Breast epithelium (tissue), 4 donors: ENCODE measurements around the gene KIAA0825. TPM values are rescaled to one million over a fixed set of nuclear protein-coding genes. Genes with fewer than 3 reads are reported as not detected.

Source experiments
- DNase-seq, 2 donors: peaks; one replicate each; pipeline ENCODE4 v3.0.0-alpha.2; 2019; ENCODE audit warnings: low spot score in 2 of 2
- H3K27ac ChIP-seq, 2 donors: fragments of 200-600 bp; sonication (generic) in 1 of 2; one replicate each; pipeline ENCODE4 v1.5.1; 2016 to 2019; ENCODE audit warnings: mild to moderate bottlenecking in 1 of 2
- H3K27me3 ChIP-seq, 2 donors: fragments of 200-600 bp; sonication (generic) in 1 of 2; one replicate each; pipeline versions ENCODE4 v1.5.1 to v1.6.0; 2017 to 2019; ENCODE audit warnings: control low read depth in 1 of 2, mild to moderate bottlenecking in 1 of 2
- H3K36me3 ChIP-seq: fragments of 200-600 bp; one replicate; pipeline ENCODE4 v1.5.1; 2019
- H3K4me1 ChIP-seq, 2 donors: fragments of 200-600 bp; sonication (generic); one replicate each; pipeline ENCODE4 v1.5.1; 2016 to 2019; ENCODE audit warnings: control low read depth in 1 of 2
- H3K4me3 ChIP-seq, 3 donors: fragments of 200-600 bp; sonication (generic); 1 replicate in 2 of 3; 2 replicates in 1 of 3; pipeline ENCODE4 v1.5.1; 2016 to 2019; ENCODE audit warnings: mild to moderate bottlenecking in 3 of 3, moderate library complexity in 2 of 3
- H3K9me3 ChIP-seq, 2 donors: fragments of 200-600 bp; sonication (generic) in 1 of 2; one replicate each; pipeline ENCODE4 v1.5.1; 2016 to 2019; ENCODE audit warnings: control low read depth in 1 of 2
- POLR2A ChIP-seq: fragments of 450-650 bp; IDR thresholded peaks from one replicate; pipeline ENCODE4 v1.6.1; 2016; ENCODE audit warnings: antibody characterized with exemption, mild to moderate bottlenecking, moderate library complexity
- POLR2AphosphoS5 ChIP-seq, 3 donors: sonication (generic); formaldehyde crosslinking; IDR thresholded peaks; one replicate each; pipeline ENCODE4 v1.6.1; 2017; ENCODE audit warnings: antibody characterized with exemption in 3 of 3
- intact Hi-C: fragments of 100-400 bp; cut with DNase I; formaldehyde crosslinking; loops from one replicate; pipeline ENCODE4 v1.15.1; 2023; ENCODE audit warnings: low total_unique reads
- total RNA-seq, 3 donors: library from RNA; depleted of rRNA; stranded (reverse); fragments of >200 nt; gene quantifications; one replicate each; pipeline ENCODE4 v1.1.0, GENCODE V29; 2016
- TF ChIP-seq, protein P1 (sequence below), 3 donors: fragments of 450-650 bp; IDR thresholded peaks; one replicate each; pipeline ENCODE4 v1.5.1; 2016 to 2017; ENCODE audit warnings: antibody characterized with exemption in 3 of 3, mild to moderate bottlenecking in 3 of 3, moderate library complexity in 3 of 3

KIAA0825 gene
- total RNA-seq, 3 donors from 2014 or later = 5.9 to 15.5 (median 7.9) TPM

DNA sequence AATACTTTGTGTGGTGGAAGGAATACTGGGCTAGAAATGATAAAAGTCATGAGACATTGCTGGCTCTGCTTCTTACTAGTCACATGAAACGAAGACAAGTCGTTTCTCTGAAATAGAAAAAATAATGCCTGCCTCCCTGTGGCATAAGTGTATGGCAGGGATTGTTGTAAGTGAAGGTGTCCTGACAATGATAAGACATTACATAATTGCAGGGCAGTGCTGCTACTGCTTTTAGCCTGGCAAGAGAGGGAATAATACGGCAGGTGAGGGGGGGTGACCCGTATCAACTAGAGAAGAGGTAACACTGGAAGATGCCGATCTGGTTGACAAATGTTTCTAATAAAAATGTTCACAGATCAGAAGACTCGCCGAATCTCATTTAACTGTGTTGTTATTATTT is 314.3 kb downstream of the KIAA0825 start:
- DNase-seq = no peak
- H3K9me3 ChIP-seq = no peaks in the 10 kb centered on the region
- no peaks in the 10 kb centered on the region for H3K36me3 ChIP-seq
- intact Hi-C loops = no loop called here
- no peak overlapping the region for H3K4me3 ChIP-seq
- H3K27me3 ChIP-seq = no peaks in the 10 kb centered on the region
- no peaks in the 10 kb centered on the region for H3K4me1 ChIP-seq
- no peak overlapping the region for H3K27ac ChIP-seq
- TF ChIP-seq POLR2AphosphoS5 (IDR thresholded peaks at IDR 0.05) (no peak), POLR2A (no peak)
- TF ChIP-seq, protein P1, sequence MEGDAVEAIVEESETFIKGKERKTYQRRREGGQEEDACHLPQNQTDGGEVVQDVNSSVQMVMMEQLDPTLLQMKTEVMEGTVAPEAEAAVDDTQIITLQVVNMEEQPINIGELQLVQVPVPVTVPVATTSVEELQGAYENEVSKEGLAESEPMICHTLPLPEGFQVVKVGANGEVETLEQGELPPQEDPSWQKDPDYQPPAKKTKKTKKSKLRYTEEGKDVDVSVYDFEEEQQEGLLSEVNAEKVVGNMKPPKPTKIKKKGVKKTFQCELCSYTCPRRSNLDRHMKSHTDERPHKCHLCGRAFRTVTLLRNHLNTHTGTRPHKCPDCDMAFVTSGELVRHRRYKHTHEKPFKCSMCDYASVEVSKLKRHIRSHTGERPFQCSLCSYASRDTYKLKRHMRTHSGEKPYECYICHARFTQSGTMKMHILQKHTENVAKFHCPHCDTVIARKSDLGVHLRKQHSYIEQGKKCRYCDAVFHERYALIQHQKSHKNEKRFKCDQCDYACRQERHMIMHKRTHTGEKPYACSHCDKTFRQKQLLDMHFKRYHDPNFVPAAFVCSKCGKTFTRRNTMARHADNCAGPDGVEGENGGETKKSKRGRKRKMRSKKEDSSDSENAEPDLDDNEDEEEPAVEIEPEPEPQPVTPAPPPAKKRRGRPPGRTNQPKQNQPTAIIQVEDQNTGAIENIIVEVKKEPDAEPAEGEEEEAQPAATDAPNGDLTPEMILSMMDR (IDR thresholded peaks at IDR 0.05) = no peak

DNA sequence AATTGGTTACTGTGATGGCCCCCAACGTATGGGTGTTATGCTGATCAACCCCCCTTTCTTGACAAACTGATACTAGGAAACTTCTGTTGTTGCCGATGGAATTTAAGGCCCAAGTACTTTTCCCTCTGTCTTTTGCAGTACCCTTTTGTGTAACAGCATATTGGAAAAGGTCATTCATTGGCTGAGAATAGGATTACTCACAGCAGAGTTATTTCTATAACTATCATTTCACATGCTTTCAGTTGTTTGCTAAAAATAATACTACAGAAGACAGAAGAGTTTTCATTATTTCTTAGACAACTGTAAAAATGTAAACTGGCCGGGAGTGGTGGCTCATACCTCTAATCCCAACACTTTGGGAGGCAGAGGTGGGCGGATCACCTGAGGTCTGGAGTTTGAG is 329.5 kb downstream of the KIAA0825 start:
- intact Hi-C loops = no loop called here
- Histone ChIP-seq H3K27ac (no peak overlapping the region), H3K36me3 (no peaks in the 10 kb centered on the region), H3K4me1 (no peaks in the 10 kb centered on the region), H3K4me3 (no peak overlapping the region), H3K27me3 (no peaks in the 10 kb centered on the region), H3K9me3 (peaks cover 0 to 3% of the 10 kb centered on the region in 2 donors)
- TF ChIP-seq POLR2AphosphoS5 (IDR thresholded peaks at IDR 0.05) = no peak
- DNase-seq = no peak

DNA sequence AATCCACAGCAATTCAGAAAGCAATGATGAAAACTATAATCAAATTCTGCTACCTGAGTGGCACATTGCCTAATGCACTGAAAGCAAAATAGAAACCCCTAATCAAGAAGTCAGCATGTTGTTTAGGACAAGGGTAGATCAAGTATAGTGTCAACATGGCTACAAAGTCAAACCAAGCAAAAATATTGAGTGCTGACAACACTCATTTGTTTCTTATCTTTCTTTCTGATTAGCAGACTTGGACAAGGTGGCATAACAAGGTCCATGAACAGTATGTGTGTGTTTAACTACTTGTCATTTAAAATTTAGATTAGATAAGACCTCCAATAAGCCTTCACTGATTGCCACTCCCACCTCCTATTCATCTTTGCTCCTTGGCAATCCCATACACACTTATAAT is 332.4 kb downstream of the KIAA0825 start:
- H3K9me3 ChIP-seq = no peaks in the 10 kb centered on the region
- H3K36me3 ChIP-seq = no peaks in the 10 kb centered on the region
- DNase-seq = no peak
- H3K27me3 ChIP-seq = no peaks in the 10 kb centered on the region
- H3K27ac ChIP-seq = no peak overlapping the region
- TF ChIP-seq POLR2A = no peak
- TF ChIP-seq, protein P1 (IDR thresholded peaks at IDR 0.05) = no peak
- intact Hi-C loops = no loop called here
- H3K4me3 ChIP-seq = no peak overlapping the region
- no peaks in the 10 kb centered on the region for H3K4me1 ChIP-seq

DNA sequence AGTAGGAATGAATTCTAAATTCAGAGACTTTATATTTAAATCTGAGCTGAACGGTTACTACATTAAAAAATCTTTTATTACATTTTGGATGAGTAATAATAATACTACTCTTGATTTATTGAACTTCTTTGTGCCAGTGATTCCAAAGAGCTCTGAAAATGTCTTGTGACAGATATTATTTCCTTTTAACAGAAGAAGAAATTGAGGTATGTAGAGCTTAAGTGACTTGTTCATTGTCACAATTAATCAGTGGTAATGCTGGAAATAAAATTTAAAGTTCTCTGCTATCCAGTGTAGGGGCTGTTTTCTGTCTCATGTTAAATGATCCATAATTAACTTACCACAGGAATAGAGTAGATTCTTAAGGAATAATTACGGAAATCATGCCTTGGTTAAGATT is 335.3 kb downstream of the KIAA0825 start:
- no peak for DNase-seq
- no peak for TF ChIP-seq POLR2A
- TF ChIP-seq POLR2AphosphoS5 (IDR thresholded peaks at IDR 0.05) = no peak
- TF ChIP-seq, protein P1 (IDR thresholded peaks at IDR 0.05) = no peak
- Histone ChIP-seq H3K27ac (no peak overlapping the region), H3K4me3 (no peak overlapping the region), H3K36me3 (no peaks in the 10 kb centered on the region), H3K4me1 (no peaks in the 10 kb centered on the region), H3K27me3 (no peaks in the 10 kb centered on the region), H3K9me3 (no peaks in the 10 kb centered on the region)
- intact Hi-C loops = no loop called here

DNA sequence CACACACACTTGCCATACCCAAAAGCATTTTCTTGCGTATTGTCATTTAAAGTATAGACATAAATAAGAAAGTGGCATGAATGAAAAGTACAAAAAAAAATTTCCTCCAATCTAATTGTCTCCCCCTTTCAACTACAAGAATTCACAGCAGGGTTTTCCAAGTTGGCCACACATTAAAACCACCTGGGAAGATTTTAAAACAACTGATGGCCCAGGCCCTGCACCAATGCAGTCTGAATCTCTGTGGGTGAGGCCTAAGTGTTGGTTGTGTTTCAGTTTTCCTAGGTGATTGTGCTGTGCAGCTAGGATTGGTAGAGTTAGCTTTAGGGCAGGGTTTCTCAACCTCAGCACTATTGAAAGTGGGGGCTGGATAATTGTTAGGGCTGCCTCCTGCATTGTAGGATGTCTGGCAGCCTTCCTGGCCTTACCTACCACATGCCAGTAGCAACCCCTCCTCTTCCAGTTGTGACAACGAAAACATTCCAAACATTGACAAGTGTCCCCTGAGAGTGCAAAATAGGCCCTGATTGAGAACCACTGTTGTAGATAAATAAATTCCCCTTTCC is 337.1 kb downstream of the KIAA0825 start:
- Histone ChIP-seq H3K9me3 (no peaks in the 10 kb centered on the region), H3K4me1 (no peaks in the 10 kb centered on the region), H3K4me3 (no peak overlapping the region), H3K27ac (no peak overlapping the region), H3K27me3 (no peaks in the 10 kb centered on the region), H3K36me3 (no peaks in the 10 kb centered on the region)
- TF ChIP-seq POLR2AphosphoS5 (IDR thresholded peaks at IDR 0.05) (no peak), POLR2A (no peak)
- TF ChIP-seq, protein P1 (IDR thresholded peaks at IDR 0.05) = no peak
- no peak for DNase-seq
- intact Hi-C loops = no loop called here

DNA sequence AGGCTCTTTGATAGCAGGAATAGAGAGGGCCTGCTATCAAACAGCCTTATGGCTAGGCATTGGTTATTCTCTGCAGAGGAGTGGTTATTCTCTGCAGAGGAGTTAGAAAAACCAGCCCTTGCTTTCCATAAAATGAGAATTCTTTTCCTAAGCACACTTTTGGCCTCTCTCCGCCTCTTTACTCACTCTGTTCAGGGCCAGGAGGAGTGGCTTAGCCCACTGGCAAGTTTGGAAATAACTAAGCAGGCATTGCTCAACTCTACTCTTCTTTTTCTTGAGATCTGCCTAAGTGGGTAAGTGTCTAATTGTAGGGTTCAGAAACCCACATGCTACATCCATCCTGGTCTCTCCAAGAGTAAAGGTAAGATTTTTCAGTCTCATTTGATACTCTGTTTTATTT is 341.7 kb downstream of the KIAA0825 start:
- no peaks in the 10 kb centered on the region for H3K4me1 ChIP-seq
- no peak overlapping the region for H3K27ac ChIP-seq
- no peak overlapping the region for H3K4me3 ChIP-seq
- no peaks in the 10 kb centered on the region for H3K27me3 ChIP-seq
- no peak for DNase-seq
- TF ChIP-seq, protein P1 (IDR thresholded peaks at IDR 0.05) = no peak
- TF ChIP-seq POLR2AphosphoS5 (IDR thresholded peaks at IDR 0.05) = no peak
- no peaks in the 10 kb centered on the region for H3K9me3 ChIP-seq
- H3K36me3 ChIP-seq = no peaks in the 10 kb centered on the region
- intact Hi-C loops = no loop called here
